PC-3 (cell line): Measurements from ENCODE around the gene MUC6. TPM values are rescaled to one million over a fixed set of nuclear protein-coding genes. Genes with fewer than 3 reads are reported as not detected.

Source experiments
- ATAC-seq: fragments of 200-7000 bp; cut with Tn5 transposase; 2 replicates; pipeline ENCODE4 v1.9.1; 2020; ENCODE audit warnings: mild to moderate bottlenecking, moderate library complexity
- BruUV-seq: library from RNA; stranded (reverse); fragments of 400-500 nt; replicated peaks from 2 replicates; lab custom pipeline; 2021; lab: Mats Ljungman, UMichigan
- CTCF ChIA-PET: fragments of 300-600 bp; sonication (Branson Sonifier 250); formaldehyde crosslinking; loops from one replicate; lab custom pipeline; 2022; ENCODE audit warnings: antibody characterized with exemption; lab: Charles Lee
- POLR2A ChIA-PET: fragments of 300-600 bp; sonication (Branson Sonifier 250); formaldehyde crosslinking; loops from one replicate; lab custom pipeline; 2022; ENCODE audit warnings: antibody characterized with exemption; ENCODE audit not compliant: unreplicated experiment; lab: Charles Lee
- DNase-seq: peaks from one replicate; pipeline ENCODE4 v3.0.0-alpha.2; 2015
- H2AFZ ChIP-seq: fragments of 300-600 bp; sonication (generic); 2 replicates; pipeline ENCODE4 v1.6.0; 2016; ENCODE audit warnings: antibody characterized with exemption, low read length
- H3F3A ChIP-seq: fragments of 300-600 bp; sonication (generic); one replicate; pipeline ENCODE4 v1.6.0; 2017; ENCODE audit warnings: antibody characterized with exemption, low read length, control low read depth, mild to moderate bottlenecking; ENCODE audit not compliant: unreplicated experiment
- H3K27ac ChIP-seq: fragments of 300-600 bp; sonication (generic); 2 replicates; pipeline ENCODE4 v1.5.1; 2016; ENCODE audit warnings: mild to moderate bottlenecking, low read length
- H3K27me3 ChIP-seq: fragments of 300-600 bp; sonication (generic); 2 replicates; pipeline ENCODE4 v1.6.1; 2016; ENCODE audit warnings: low read length, mixed read lengths
- H3K36me3 ChIP-seq: fragments of 300-600 bp; sonication (generic); 2 replicates; pipeline ENCODE4 v1.6.1; 2016; ENCODE audit warnings: low read depth, mixed run types, low read length, mixed read lengths
- H3K4me1 ChIP-seq: fragments of 300-600 bp; sonication (generic); 2 replicates; pipeline ENCODE4 v1.5.1; 2016; ENCODE audit warnings: low read length; ENCODE audit not compliant: insufficient read depth
- H3K4me2 ChIP-seq: fragments of 300-600 bp; sonication (generic); 2 replicates; pipeline ENCODE4 v1.6.0; 2016; ENCODE audit warnings: low read length
- H3K4me3 ChIP-seq: fragments of 300-600 bp; sonication (generic); 2 replicates; pipeline ENCODE4 v1.5.1; 2016; ENCODE audit warnings: mild to moderate bottlenecking, low read length, mixed read lengths
- H3K79me2 ChIP-seq: fragments of 300-600 bp; sonication (generic); 2 replicates; pipeline ENCODE4 v1.6.1; 2017; ENCODE audit warnings: low read length, mixed read lengths
- H3K9ac ChIP-seq: fragments of 300-600 bp; sonication (generic); 2 replicates; pipeline ENCODE4 v1.6.0; 2016; ENCODE audit warnings: mild to moderate bottlenecking, low read length
- H3K9me2 ChIP-seq: fragments of 300-600 bp; sonication (generic); replicated peaks from 2 replicates; pipeline ENCODE4 v1.6.1; 2016; ENCODE audit warnings: mixed run types, low read length, mixed read lengths
- H3K9me3 ChIP-seq: fragments of 300-600 bp; sonication (generic); 2 replicates; pipeline ENCODE4 v1.6.1; 2016; ENCODE audit warnings: low read length, mixed read lengths
- H4K20me1 ChIP-seq: fragments of 300-600 bp; sonication (generic); 2 replicates; pipeline ENCODE4 v1.6.1; 2016; ENCODE audit warnings: low read length, mixed read lengths
- EZH2 ChIP-seq: fragments of 300-600 bp; sonication (generic); IDR thresholded peaks from one replicate; pipeline ENCODE4 v1.6.1; 2017; ENCODE audit warnings: antibody characterized with exemption, mild to moderate bottlenecking, low read length; ENCODE audit not compliant: unreplicated experiment
- EZH2phosphoT487 ChIP-seq: fragments of 300-600 bp; sonication (generic); IDR thresholded peaks from 2 replicates; pipeline ENCODE4 v1.6.1; 2018; ENCODE audit warnings: mild to moderate bottlenecking, antibody characterized with exemption, low read length, borderline replicate concordance
- intact Hi-C: fragments of 100-400 bp; cut with micrococcal nuclease; formaldehyde crosslinking; loops from 2 replicates; pipeline ENCODE4 v1.9.0; 2023
- total RNA-seq: library from RNA; depleted of rRNA; stranded (reverse); fragments of >200 nt; gene quantifications from 2 replicates; pipeline ENCODE4 v1.2.3, GENCODE V29; 2014
- TF ChIP-seq, protein P1 (sequence below): fragments of 300-600 bp; sonication (generic); conservative IDR thresholded peaks from 2 replicates; pipeline ENCODE4 v1.5.1; 2017; ENCODE audit warnings: antibody characterized with exemption, low read depth, mild to moderate bottlenecking, low read length

Gene MUC6
- total RNA-seq, 1 experiment from 2014 or later = 0.18 TPM

DNA sequence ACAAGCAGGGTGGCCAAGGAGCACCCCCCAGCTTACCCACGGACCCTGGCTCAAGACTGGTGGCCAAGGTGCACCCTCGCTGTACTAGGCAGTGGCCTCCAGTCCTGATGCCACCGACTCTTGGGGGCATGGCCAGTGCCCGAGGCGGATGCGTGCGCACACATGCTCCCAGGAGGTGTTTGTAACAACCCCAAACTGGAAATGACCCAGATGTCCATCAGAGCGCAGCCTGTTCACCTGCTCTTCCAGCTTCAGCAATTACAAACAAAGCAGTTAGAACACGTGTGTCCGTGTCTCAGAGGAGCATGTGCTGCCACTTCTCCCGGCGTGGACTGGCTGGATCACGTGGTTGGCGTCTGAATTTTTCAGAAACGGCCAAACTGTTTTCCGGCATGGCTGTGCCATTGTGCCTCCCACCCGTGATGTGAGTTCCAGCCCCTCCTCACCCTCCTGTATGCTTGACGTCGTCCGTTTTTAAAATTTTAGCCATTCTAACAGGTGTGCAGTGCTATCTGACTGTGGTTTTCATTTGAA, 7.1 kb upstream of the MUC6 start:
- Histone ChIP-seq H3K79me2 (no peaks in the 10 kb centered on the region), H3K9ac (no peak overlapping the region), H3K9me2 (no peaks in the 10 kb centered on the region), H2AFZ (no peak overlapping the region), H3F3A (no peaks in the 10 kb centered on the region), H3K27me3 (no peaks in the 10 kb centered on the region), H4K20me1 (no peaks in the 10 kb centered on the region), H3K4me1 (peaks cover 26% of the 10 kb centered on the region), H3K27ac (no peak overlapping the region), H3K4me2 (no peak overlapping the region), H3K4me3 (no peak overlapping the region), H3K9me3 (no peaks in the 10 kb centered on the region), H3K36me3 (no peaks in the 10 kb centered on the region)
- TF ChIP-seq, protein P1, sequence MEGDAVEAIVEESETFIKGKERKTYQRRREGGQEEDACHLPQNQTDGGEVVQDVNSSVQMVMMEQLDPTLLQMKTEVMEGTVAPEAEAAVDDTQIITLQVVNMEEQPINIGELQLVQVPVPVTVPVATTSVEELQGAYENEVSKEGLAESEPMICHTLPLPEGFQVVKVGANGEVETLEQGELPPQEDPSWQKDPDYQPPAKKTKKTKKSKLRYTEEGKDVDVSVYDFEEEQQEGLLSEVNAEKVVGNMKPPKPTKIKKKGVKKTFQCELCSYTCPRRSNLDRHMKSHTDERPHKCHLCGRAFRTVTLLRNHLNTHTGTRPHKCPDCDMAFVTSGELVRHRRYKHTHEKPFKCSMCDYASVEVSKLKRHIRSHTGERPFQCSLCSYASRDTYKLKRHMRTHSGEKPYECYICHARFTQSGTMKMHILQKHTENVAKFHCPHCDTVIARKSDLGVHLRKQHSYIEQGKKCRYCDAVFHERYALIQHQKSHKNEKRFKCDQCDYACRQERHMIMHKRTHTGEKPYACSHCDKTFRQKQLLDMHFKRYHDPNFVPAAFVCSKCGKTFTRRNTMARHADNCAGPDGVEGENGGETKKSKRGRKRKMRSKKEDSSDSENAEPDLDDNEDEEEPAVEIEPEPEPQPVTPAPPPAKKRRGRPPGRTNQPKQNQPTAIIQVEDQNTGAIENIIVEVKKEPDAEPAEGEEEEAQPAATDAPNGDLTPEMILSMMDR = no peak
- TF ChIP-seq EZH2phosphoT487 (no peak), EZH2 (no peak)
- no peak for ATAC-seq
- intact Hi-C loops = no loop called here
- no TSS peak for BruUV-seq
- CTCF ChIA-PET = no interaction called here
- no peak for DNase-seq
- POLR2A ChIA-PET = no interaction called here

DNA sequence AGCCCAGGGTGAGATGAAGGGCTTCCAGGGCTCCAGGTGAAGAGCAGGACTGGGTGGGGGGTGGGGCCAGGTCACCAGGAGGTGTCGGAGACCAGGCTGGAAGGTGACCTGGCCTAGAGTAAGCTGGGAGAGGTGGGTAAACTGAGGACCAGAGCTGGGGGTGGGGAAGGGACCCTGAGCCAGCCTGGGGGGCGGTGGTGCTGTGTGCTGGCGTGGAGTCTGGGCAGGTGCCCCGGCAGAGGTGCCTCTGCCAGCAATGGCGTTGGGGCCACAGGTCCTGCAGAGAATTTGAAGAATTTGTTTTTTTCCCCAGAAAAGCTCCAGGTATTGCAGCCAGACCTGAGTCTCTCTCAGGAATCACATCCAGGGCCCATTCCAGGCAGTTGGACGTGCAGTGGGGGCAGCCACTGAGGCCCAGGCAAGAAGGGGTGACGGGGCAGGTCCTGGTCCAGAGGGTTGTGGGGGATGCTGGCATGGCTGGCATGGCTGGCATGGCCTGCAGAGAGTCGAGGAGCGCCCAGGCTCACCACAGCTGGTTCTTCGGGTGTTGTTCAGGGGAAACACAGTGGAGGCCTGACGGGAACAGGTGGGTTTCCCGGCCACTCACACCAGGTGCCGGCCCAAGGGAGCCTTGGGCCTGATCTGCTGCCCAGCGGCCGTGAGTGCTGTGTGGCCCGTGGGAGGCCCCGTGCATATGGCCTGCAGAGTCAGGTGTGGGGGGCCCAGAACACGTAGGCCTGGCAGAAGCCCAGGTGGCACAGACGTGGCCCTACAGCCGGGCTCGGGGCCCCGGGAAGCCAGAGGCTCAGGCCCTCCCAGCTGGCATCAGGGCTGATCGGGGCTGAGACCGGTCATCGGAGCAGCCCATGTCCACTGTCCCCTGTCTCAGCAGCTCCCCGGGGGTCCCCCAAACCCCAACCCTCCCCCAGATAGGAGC, 6.4 kb upstream of the MUC6 start:
- Histone ChIP-seq H3K79me2 (no peaks in the 10 kb centered on the region), H3K9me2 (no peaks in the 10 kb centered on the region), H4K20me1 (no peaks in the 10 kb centered on the region), H3K4me1 (peaks cover 26% of the 10 kb centered on the region), H3K4me3 (no peak overlapping the region), H3K4me2 (no peak overlapping the region), H3K9ac (no peak overlapping the region), H3K36me3 (no peaks in the 10 kb centered on the region), H3F3A (no peaks in the 10 kb centered on the region), H3K9me3 (no peaks in the 10 kb centered on the region), H3K27ac (no peak overlapping the region), H2AFZ (no peak overlapping the region), H3K27me3 (no peaks in the 10 kb centered on the region)
- ChIA-PET CTCF (no interaction called here), POLR2A (no interaction called here)
- intact Hi-C loops = no loop called here
- no peak for TF ChIP-seq EZH2
- TF ChIP-seq, protein P1 = no peak
- TF ChIP-seq EZH2phosphoT487 = no peak
- no TSS peak for BruUV-seq
- DNase-seq (no peak), ATAC-seq (no peak)
